Keratinocyte (primary cell): ENCODE results near the gene PITX1. TPM values are rescaled to one million over a fixed set of nuclear protein-coding genes. Genes with fewer than 3 reads are reported as not detected.

Experiments used
- DNase-seq: peaks from one replicate; pipeline ENCODE4 v3.0.0-alpha.2; 2011; ENCODE audit warnings: low read depth, missing footprints, low spot score
- FAIRE-seq: peaks from 2 replicates; lab custom pipeline; 2011; peaks lifted over from hg19 to GRCh38; lab: Jason Lieb, UNC
- H2AFZ ChIP-seq: 2 replicates; pipeline ENCODE4 v1.6.0; 2012; ENCODE audit warnings: low read length, control low read depth, inconsistent platforms; ENCODE audit not compliant: control insufficient read depth
- H3K27ac ChIP-seq: 2 replicates; pipeline ENCODE4 v1.5.1; 2011; ENCODE audit warnings: low read length; ENCODE audit not compliant: control insufficient read depth, insufficient read depth
- H3K27me3 ChIP-seq: 3 replicates; pipeline ENCODE4 v1.6.0; 2011; ENCODE audit warnings: low read length; ENCODE audit not compliant: control insufficient read depth, insufficient read depth; ENCODE audit errors: extremely low read depth
- H3K36me3 ChIP-seq, 2 experiments: 2 replicates in 1 of 2; 3 replicates in 1 of 2; pipeline ENCODE4 v1.5.1; 2011; ENCODE audit warnings: low read length in 2 of 2, mild to moderate bottlenecking in 1 of 2; ENCODE audit not compliant: control insufficient read depth in 2 of 2, insufficient read depth in 2 of 2; ENCODE audit errors: extremely low read depth in 1 of 2
- H3K4me1 ChIP-seq: 3 replicates; pipeline ENCODE4 v1.5.1; 2011; ENCODE audit warnings: low read length; ENCODE audit not compliant: control insufficient read depth, insufficient read depth; ENCODE audit errors: extremely low read depth
- H3K4me2 ChIP-seq: 3 replicates; pipeline ENCODE4 v1.6.0; 2011; ENCODE audit warnings: low read depth, low read length; ENCODE audit not compliant: control insufficient read depth, insufficient read depth; ENCODE audit errors: extremely low read depth
- H3K4me3 ChIP-seq, 3 experiments: fragments of 200-600 bp in 1 of 3; sonication (generic) in 1 of 3; 2 replicates in 2 of 3; 3 replicates in 1 of 3; pipeline ENCODE4 v1.5.1; 2011 to 2016; ENCODE audit warnings: low read length in 3 of 3, mild to moderate bottlenecking in 3 of 3, control low read depth in 2 of 3, inconsistent platforms in 1 of 3, low read depth in 1 of 3, mixed read lengths in 1 of 3, mixed run types in 1 of 3, moderate library complexity in 1 of 3; ENCODE audit not compliant: control insufficient read depth in 2 of 3, insufficient read depth in 2 of 3; ENCODE audit errors: extremely low read depth in 1 of 3
- H3K79me2 ChIP-seq: 2 replicates; pipeline ENCODE4 v1.6.0; 2012; ENCODE audit warnings: low read length; ENCODE audit not compliant: control insufficient read depth, insufficient read depth
- H3K9ac ChIP-seq: 3 replicates; pipeline ENCODE4 v1.6.0; 2011; ENCODE audit warnings: low read length; ENCODE audit not compliant: control insufficient read depth, insufficient read depth; ENCODE audit errors: extremely low read depth
- H3K9me1 ChIP-seq: 3 replicates; pipeline ENCODE4 v1.6.0; 2011; ENCODE audit warnings: low read length; ENCODE audit not compliant: control insufficient read depth, insufficient read depth; ENCODE audit errors: extremely low read depth
- H3K9me3 ChIP-seq: 2 replicates; pipeline ENCODE4 v1.5.1; 2012; ENCODE audit warnings: low read depth, low read length; ENCODE audit not compliant: control insufficient read depth
- H4K20me1 ChIP-seq: 3 replicates; pipeline ENCODE4 v1.6.0; 2011; ENCODE audit warnings: low read length; ENCODE audit not compliant: control insufficient read depth, insufficient read depth; ENCODE audit errors: extremely low read depth
- CTCF ChIP-seq, 3 experiments: IDR thresholded peaks in 1 of 3; conservative IDR thresholded peaks in 1 of 3; optimal IDR thresholded peaks in 1 of 3; 2 replicates in 2 of 3; 3 replicates in 1 of 3; pipeline versions ENCODE3 to v1.5.1; 2011; ENCODE audit warnings: low read length in 3 of 3, mild to moderate bottlenecking in 3 of 3, moderate library complexity in 2 of 3, control low read depth in 1 of 3, inconsistent platforms in 1 of 3; ENCODE audit not compliant: insufficient read depth in 2 of 3; ENCODE audit errors: extremely low read depth in 1 of 3
- EZH2 ChIP-seq: IDR thresholded peaks from one replicate; pipeline ENCODE4 v1.6.1; 2012; ENCODE audit warnings: inconsistent platforms, mild to moderate bottlenecking, low read length, moderate library complexity
- dilution Hi-C: fragments of 300-500 bp; cut with MboI; formaldehyde crosslinking; loops from one replicate; pipeline ENCODE4 v1.7.0; 2020; ENCODE audit warnings: low sequenced_read_pairs; ENCODE audit not compliant: extremely low pct_ligation_motif_present
- polyA plus RNA-seq, 5 experiments: library from polyadenylated mRNA; depleted of rRNA in 3 of 5; stranded (reverse) in 3 of 5; stranded (forward) in 1 of 5; unstranded in 1 of 5; fragments of >200 nt; gene quantifications; 1 replicate in 1 of 5; 2 replicates in 3 of 5; 3 replicates in 1 of 5; pipeline versions ENCODE4 v1.2.1 to v1.2.3, GENCODE V29; 2011 to 2012; ENCODE audit warnings: missing spikeins in 2 of 5, low read depth in 1 of 5, low replicate concordance in 1 of 5

The PITX1 gene
- polyA plus RNA-seq, 1 donor (not counting 4 experiments of a cell fraction or from before 2014, with no cell fraction given), result 0.73 TPM

DNA sequence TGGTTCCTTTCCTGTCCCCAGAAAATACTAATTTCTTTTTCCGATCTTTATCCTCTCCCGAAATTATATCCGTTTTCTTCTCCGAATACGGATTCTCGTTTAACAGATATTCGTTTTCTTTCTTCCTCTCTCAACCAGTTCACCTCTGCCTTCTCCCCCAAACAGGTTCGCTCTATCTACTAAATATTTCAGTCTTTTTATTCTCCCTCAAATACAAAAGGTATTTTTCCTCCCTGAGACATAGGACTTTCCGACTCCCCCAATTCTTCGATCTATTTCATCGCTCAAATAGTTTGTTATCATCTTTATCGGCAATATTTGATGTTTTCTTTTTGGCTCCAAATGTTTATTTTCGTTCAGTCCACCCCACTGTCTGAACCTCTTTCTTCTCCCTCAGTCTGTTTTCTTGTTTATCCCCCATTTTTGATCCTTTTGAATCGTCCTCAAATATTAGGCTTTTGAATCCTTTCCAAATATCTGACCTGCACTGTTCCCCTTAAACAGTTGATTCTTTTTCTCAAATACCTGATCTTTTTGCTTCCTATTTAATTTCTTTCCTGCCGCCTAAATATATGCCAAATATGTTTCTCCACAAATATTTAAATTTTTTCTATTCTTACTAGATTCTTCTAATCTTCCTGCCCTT lies 4.4 kb downstream of the PITX1 start:
- Histone ChIP-seq H3K27ac (no peak overlapping the region), H3K27me3 (peaks cover 76% of the 10 kb centered on the region)

GRCh38 chr5:135028791-135029476 lies 5.1 kb downstream of the PITX1 start:
- Histone ChIP-seq H3K79me2 (no peaks in the 10 kb centered on the region), H3K4me3 (no peak overlapping the region), H4K20me1 (no peaks in the 10 kb centered on the region), H3K4me2 (no peak overlapping the region), H3K9ac (no peak overlapping the region), H2AFZ (no peak overlapping the region), H3K36me3 (no peaks in the 10 kb centered on the region), H3K9me1 (no peaks in the 10 kb centered on the region), H3K27me3 (peaks cover 74% of the 10 kb centered on the region), H3K27ac (no peak overlapping the region), H3K4me1 (peaks cover 16% of the 10 kb centered on the region), H3K9me3 (peaks cover 10% of the 10 kb centered on the region)
- dilution Hi-C loops, result no loop called here
- DNase-seq (no peak), FAIRE-seq (no peak)
- peak; percentile 86 for TF ChIP-seq EZH2
- no peak for TF ChIP-seq CTCF (optimal IDR thresholded peaks at IDR 0.05 in 1 of 3, IDR thresholded peaks at IDR 0.05 in 1 of 3, conservative IDR thresholded peaks at IDR 0.05 in 1 of 3; ENCODE audit: extremely low read depth in 1 of 3, insufficient read depth in 2 of 3, low read length in 3 of 3)

More for the DNA sequence above, 4.4 kb downstream of the PITX1 start:
- Histone ChIP-seq H3K9ac (no peak overlapping the region), H3K36me3 (no peaks in the 10 kb centered on the region), H3K9me3 (peaks cover 10% of the 10 kb centered on the region), H4K20me1 (no peaks in the 10 kb centered on the region), H3K4me2 (no peak overlapping the region), H3K4me3 (no peak overlapping the region), H3K79me2 (no peaks in the 10 kb centered on the region), H3K4me1 (peaks cover 16% of the 10 kb centered on the region), H2AFZ (no peak overlapping the region), H3K9me1 (no peaks in the 10 kb centered on the region)
- DNase-seq (no peak), FAIRE-seq (no peak)
- dilution Hi-C loops, result no loop called here
- no peak for TF ChIP-seq CTCF (optimal IDR thresholded peaks at IDR 0.05 in 1 of 3, IDR thresholded peaks at IDR 0.05 in 1 of 3, conservative IDR thresholded peaks at IDR 0.05 in 1 of 3; ENCODE audit: extremely low read depth in 1 of 3, insufficient read depth in 2 of 3, low read length in 3 of 3)
- TF ChIP-seq EZH2, result peak; percentile 20
